Ascending aorta (tissue), 2 donors: Measurements from ENCODE around the gene HAAO. TPM values are rescaled to one million over a fixed set of nuclear protein-coding genes. Genes with fewer than 3 reads are reported as not detected.
A peak's percentile ranks its signal among the peaks of the same experiment; 100 is the strongest.
"Not testable (repeated sequence)": the region's sequence is repeated elsewhere in the genome, so short reads cannot be mapped to it uniquely, and the experiment has no call there.

Experiments
- DNase-seq, 2 donors: peaks; one replicate each; pipeline ENCODE4 v3.0.0-alpha.2; 2019; ENCODE audit warnings: low spot score in 2 of 2
- H3K27ac ChIP-seq, 2 donors: fragments of 200-600 bp; sonication (generic); one replicate each; pipeline ENCODE4 v1.5.1; 2016 to 2017; ENCODE audit warnings: mild to moderate bottlenecking in 1 of 2
- H3K27me3 ChIP-seq: fragments of 200-600 bp; sonication (generic); one replicate; pipeline ENCODE4 v1.5.1; 2017
- H3K36me3 ChIP-seq, 2 donors: fragments of 200-600 bp; sonication (generic); one replicate each; pipeline ENCODE4 v1.5.1; 2016
- H3K4me1 ChIP-seq, 2 donors: fragments of 200-600 bp; sonication (generic); one replicate each; pipeline ENCODE4 v1.5.1; 2016 to 2017; ENCODE audit warnings: mild to moderate bottlenecking in 1 of 2
- H3K4me3 ChIP-seq, 2 donors: fragments of 200-600 bp; sonication (generic); one replicate each; pipeline ENCODE4 v1.5.1; 2016 to 2017; ENCODE audit warnings: mild to moderate bottlenecking in 1 of 2
- H3K9me3 ChIP-seq, 2 donors: fragments of 200-600 bp; sonication (generic); one replicate each; pipeline ENCODE4 v1.5.1; 2016
- CTCF ChIP-seq, 3 experiments: fragments of 200-600 bp in 2 of 3; fragments of 450-650 bp in 1 of 3; sonication (generic) in 2 of 3; IDR thresholded peaks; one replicate each; pipeline ENCODE4 v1.5.1; 2016 to 2019; ENCODE audit warnings: antibody characterized with exemption in 3 of 3, mild to moderate bottlenecking in 1 of 3, moderate library complexity in 1 of 3
- intact Hi-C: fragments of 100-400 bp; cut with DNase I; formaldehyde crosslinking; loops from one replicate; pipeline ENCODE4 v1.15.1; 2023
- total RNA-seq: library from RNA; depleted of rRNA; stranded (reverse); fragments of >200 nt; gene quantifications from one replicate; pipeline ENCODE4 v1.1.0, GENCODE V29; 2016

HAAO gene
- total RNA-seq, 1 donor from 2014 or later: 7.2 TPM

GRCh38 chr2:42835577-42836371 lies 43.4 kb upstream of the HAAO start:
- H3K27me3 ChIP-seq: no peaks in the 10 kb centered on the region
- no peak for TF ChIP-seq CTCF (IDR thresholded peaks at IDR 0.05)
- no peaks in the 10 kb centered on the region for H3K9me3 ChIP-seq
- no peak overlapping the region for H3K4me3 ChIP-seq
- H3K36me3 ChIP-seq: no peaks in the 10 kb centered on the region
- peak overlapping the region; percentile 40 to 46 for H3K27ac ChIP-seq
- intact Hi-C loops: no loop called here
- DNase-seq: peak in 1 of 2 donors; percentile 91
- H3K4me1 ChIP-seq: peaks cover 0 to 10% of the 10 kb centered on the region in 2 donors

- Histone ChIP-seq H3K27ac (no peak overlapping the region), H3K4me1 (peaks cover 0 to 8% of the 10 kb centered on the region in 2 donors), H3K27me3 (no peaks in the 10 kb centered on the region), H3K4me3 (no peak overlapping the region), H3K36me3 (no peaks in the 10 kb centered on the region), H3K9me3 (no peaks in the 10 kb centered on the region)
- TF ChIP-seq CTCF (IDR thresholded peaks at IDR 0.05): no peak
- peak in 1 of 2 donors; percentile 61 for DNase-seq
- intact Hi-C loops: loop anchor here (5.0 kb wide), 1 partner anchor 723 kb away; no protein-coding TSS in a partner anchor
These were observed 41.8 kb upstream of the HAAO start for GRCh38 chr2:42834161-42834560.

GRCh38 chr2:42832289-42832634 lies 39.9 kb upstream of the HAAO start:
- H3K4me1 ChIP-seq: peaks cover 0 to 17% of the 10 kb centered on the region in 2 donors
- no peak overlapping the region for H3K27ac ChIP-seq
- no peaks in the 10 kb centered on the region for H3K36me3 ChIP-seq
- DNase-seq: no peak
- no peak for TF ChIP-seq CTCF (IDR thresholded peaks at IDR 0.05)
- H3K27me3 ChIP-seq: no peaks in the 10 kb centered on the region
- H3K4me3 ChIP-seq: no peak overlapping the region
- intact Hi-C loops: loop anchor here (5.0 kb wide), 1 partner anchor 725 kb away; no protein-coding TSS in a partner anchor
- no peaks in the 10 kb centered on the region for H3K9me3 ChIP-seq

GRCh38 chr2:42831575-42832288 lies 39.3 kb upstream of the HAAO start:
- peak in 1 of 2 donors; percentile 56 for DNase-seq
- intact Hi-C loops: loop anchor here (5.0 kb wide), 1 partner anchor 726 kb away; no protein-coding TSS in a partner anchor
- not testable (repeated sequence) for H3K36me3 ChIP-seq

GRCh38 chr2:42830922-42831574 lies 38.7 kb upstream of the HAAO start:
- no peak overlapping the region for H3K27ac ChIP-seq
- DNase-seq: peak in 1 of 2 donors; percentile 53

More at GRCh38 chr2:42831575-42832288, 39.3 kb upstream of the HAAO start:
- not testable (repeated sequence) for H3K27me3 ChIP-seq, H3K4me3 ChIP-seq, H3K27ac ChIP-seq, H3K9me3 ChIP-seq
- peaks cover 0 to 17% of the 10 kb centered on the region in 2 donors for H3K4me1 ChIP-seq

More at GRCh38 chr2:42830922-42831574, 38.7 kb upstream of the HAAO start:
- H3K27me3 ChIP-seq: no peaks in the 10 kb centered on the region
- TF ChIP-seq CTCF (IDR thresholded peaks at IDR 0.05): no peak
- no peaks in the 10 kb centered on the region for H3K36me3 ChIP-seq
- peaks cover 0 to 17% of the 10 kb centered on the region in 2 donors for H3K4me1 ChIP-seq
- intact Hi-C loops: loop anchor here (5.0 kb wide), 1 partner anchor 726 kb away; no protein-coding TSS in a partner anchor
- no peak overlapping the region for H3K4me3 ChIP-seq
- no peaks in the 10 kb centered on the region for H3K9me3 ChIP-seq
